Right hindlimb (tissue), 1 donor: ENCODE data around the gene DDX11.
"Not testable (repeated sequence)": the region's sequence is repeated elsewhere in the genome, so short reads cannot be mapped to it uniquely, and the experiment has no call there.

Source experiments
- DNase-seq: peaks from one replicate; pipeline ENCODE4 v3.0.0-alpha.2; 2018

The DDX11 gene

GRCh38 chr12:31073527-31074332 lies at the start of gene DDX11:
Gene DDX11 (plus strand): TSS chr12:31073860. CDS start chr12:31078394, 4,534 bp downstream.
- DNase-seq, result peak; percentile 96

GRCh38 chr12:31026202-31026601 lies 47.5 kb upstream of the DDX11 start:
- no peak for DNase-seq

DNA sequence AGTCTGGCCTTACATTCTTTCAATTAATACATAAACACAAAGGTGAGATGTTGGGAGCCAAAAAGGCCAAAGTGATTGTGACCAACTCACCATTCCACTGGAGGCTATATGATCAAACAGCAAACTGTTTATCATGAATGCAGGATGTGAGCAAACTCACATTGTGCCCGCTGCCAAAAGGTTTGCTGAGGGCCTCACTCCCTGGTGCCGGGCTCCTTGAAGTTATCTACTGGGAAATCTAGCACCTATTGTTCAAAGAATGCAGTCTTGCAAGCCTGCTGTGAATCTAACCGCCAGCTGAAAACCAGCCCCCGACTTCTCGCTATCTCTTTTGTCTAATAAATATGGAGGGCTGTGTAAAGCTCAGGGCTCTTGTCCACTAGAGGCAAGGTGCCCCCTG lies 46.7 kb upstream of the DDX11 start:
- not testable (repeated sequence) for DNase-seq

DNA sequence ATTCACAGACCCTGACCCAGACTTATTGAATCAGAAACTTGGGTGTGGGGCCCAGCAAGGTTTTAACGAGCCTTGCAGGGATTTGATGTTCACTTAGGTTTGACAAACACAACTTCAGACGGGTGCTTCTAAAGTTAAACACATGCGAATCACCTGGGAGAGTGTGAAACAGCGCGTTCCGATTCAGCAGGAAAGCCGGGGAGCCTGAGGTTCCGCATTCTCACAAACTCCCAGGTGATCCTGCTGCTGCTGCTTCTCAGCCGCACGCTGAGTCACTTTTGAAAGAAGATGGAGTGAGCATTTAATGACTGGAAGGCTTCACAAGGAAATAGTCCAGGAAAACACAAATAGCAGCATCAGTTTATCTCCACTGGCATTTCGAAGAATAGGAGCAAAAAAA lies 44.2 kb upstream of the DDX11 start:
- no peak for DNase-seq

DNA sequence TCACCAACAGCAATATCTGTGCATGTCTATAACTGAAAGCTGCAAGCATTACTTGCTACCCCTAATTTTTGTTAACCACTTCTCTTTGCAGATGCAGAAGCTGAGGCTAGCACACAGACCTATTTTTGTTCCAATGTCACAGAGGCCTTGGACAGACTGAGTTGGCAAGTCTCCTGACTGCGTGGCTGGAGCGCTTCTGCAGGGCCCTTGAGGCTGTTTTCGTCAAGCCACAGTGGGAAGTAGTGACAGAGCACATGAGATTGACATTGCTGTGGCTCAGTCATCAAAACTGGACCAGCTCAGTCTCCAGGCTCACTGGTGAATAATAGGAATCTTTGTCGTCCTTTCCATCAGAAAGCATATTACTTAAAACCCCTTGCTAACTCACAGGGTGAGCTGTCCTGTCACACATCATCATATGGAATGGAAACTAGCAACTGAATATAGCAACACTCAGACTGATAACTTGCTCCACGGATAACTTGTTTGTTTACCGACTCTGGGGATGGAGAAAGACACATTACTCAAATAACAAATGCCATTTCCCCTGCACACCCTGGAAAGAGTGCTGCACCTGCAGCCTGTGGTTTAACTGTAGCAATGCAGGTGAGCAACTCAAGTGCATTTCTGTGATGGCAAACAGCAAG lies 43.6 kb upstream of the DDX11 start:
- DNase-seq, result peak; percentile 40

DNA sequence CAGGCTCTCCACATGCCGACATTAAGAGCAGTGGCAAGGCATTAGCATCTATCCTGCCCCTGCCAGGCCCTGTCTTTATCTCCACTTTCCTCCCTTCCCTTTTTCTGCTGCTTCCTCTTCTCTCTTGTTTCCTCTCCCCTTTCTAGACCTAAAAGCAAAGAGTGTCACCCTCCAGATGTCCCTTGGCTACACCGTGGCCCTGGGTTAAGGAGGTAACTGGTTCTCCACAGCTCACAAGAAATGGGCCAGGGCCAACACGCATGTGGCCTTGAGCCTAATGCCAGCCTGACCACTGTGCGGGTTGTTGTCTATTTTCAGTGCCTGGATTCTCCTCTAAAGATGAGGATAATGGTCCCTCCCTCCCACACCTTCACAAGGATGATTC lies 41.7 kb upstream of the DDX11 start:
- DNase-seq, result no peak

DNA sequence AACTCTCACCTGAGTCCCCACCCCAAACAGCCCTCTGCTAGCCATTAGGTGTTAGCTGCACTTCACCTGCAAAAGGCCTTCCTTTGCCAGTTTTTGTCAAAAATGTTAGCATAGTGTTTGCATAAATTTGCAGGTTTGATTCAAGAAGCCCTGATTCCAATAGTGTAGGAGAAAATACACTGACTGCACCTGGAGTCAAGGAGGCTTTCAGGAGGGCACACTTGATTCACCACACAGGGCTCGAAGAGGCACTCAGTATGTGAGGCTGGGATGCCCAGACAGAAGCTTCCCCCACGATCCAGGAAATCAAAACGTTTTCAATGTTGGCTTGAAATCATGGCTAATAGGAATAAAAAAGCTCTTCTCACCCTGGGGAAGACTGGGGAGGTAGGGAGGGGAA lies 40.5 kb upstream of the DDX11 start:
- DNase-seq, result no peak

GRCh38 chr12:31033681-31034080 lies 40.0 kb upstream of the DDX11 start:
- no peak for DNase-seq

DNA sequence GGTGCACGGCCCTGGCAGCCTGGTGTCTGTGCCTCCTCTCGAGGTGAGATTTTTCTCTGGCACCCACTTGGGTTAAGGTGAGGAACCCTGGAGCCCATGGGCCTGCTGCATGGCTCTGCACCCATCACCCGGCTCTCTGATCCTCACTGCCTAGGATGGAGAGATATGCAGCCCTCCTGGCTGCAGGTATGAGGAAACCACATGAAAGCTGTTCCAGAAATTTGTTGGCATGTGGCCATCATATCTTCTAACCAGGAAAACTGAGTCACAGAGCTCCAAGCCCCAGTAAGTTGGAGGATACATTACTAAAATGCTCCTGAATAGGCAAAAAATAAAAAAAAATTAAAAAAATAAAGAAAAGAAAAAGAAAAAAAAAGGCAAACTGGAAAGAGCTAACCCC lies 39.3 kb upstream of the DDX11 start:
- DNase-seq, result no peak

- no peak for DNase-seq
Measured at GRCh38 chr12:31035226-31035625, 38.4 kb upstream of the DDX11 start.

DNA sequence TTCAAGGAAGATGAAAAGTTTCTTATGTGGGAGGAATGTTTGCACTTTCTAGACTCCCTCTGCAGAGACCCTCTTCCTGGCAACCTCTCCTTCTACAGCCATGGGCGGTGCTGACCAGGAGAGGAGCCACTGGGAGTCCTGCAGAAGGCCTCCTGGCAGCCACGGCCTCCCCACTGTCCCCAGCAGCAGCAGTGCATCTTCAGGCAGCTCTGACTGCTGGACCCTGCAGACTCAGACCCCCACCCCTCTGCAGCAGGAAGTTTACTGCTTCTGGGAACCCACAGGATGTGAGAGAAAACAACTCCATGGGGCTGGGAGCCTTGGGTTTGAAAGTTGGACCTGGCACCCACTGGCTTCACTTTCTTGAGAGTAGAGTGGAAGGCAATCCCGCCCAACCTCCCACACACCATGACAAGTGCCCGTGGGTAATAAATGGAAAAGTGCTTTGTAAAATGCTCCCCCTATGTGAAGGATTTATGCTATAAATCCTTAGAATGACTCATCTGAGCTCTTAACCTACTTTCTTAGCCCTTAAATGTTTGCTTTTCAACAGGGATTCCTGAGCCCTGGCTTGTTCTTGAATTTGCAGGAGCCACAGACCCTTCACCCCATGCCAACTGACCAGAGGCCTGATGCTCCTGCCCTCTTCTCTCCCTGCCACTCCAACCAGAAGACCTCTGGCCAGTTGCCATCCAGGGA lies 37.5 kb upstream of the DDX11 start:
- no peak for DNase-seq

DNA sequence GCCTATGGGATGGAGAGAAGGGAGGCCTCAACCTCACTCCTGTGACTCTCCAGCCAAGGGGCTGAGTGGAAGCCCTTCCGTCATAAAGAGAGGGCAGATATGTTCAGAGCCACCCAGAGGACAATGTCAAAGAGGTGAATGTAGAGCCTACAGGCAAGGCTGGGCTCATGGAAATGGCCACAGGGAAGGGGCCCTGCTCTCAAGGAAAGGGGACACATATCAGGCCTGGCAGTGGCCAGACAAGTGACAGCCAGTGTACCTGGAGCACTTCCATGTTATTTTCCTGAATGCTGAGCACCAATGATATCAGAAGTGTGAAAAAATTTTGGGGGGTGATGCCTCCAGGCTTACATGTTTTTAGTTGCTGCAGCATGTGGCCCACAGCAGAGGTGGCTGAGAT lies 36.6 kb upstream of the DDX11 start:
- no peak for DNase-seq

DNA sequence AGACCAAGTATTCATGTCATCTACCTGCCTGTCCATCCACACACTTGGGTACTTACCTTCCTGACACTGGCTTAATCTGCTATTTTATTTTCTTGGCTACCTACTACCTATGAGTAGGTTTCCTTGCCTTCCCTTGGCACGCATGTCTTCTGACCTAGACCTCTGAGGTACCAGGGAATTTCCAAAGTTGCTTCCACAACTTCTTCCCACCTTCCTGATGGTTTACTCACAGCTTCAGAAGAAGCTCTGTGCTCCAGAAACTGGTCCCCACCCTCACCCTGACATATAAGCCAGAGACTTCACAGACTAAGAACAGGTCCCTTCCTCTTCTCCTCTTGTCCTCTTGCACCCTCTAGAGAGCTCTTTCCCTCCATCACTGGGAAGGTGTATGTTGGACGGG lies 35.7 kb upstream of the DDX11 start:
- DNase-seq, result no peak

- DNase-seq, result no peak
Measured at GRCh38 chr12:31041033-31041564, 32.6 kb upstream of the DDX11 start.

GRCh38 chr12:31050143-31050542 lies 23.5 kb upstream of the DDX11 start:
- DNase-seq, result not testable (repeated sequence)

DNA sequence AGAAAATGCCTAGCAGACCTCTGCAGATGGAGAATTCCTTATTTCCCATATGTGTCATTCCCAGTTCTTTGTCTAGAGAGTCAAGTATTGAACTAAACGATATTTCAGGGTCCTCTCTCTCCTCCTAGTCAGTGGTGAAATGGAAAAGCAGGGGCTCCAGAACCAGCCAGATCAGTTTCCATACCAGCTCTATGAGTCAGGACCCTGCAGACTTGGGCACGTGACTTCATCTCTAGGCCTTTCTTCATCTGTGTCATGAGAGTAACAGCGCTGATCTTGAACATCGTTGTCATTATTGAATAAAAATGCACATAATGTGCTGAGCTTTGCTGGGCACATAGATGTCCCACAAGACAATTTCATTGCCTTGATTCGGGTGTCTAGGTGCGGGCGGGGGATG lies 23.1 kb upstream of the DDX11 start:
- not testable (repeated sequence) for DNase-seq

- DNase-seq, result not testable (repeated sequence)
Measured at GRCh38 chr12:31051692-31052091, 22.0 kb upstream of the DDX11 start.

DNA sequence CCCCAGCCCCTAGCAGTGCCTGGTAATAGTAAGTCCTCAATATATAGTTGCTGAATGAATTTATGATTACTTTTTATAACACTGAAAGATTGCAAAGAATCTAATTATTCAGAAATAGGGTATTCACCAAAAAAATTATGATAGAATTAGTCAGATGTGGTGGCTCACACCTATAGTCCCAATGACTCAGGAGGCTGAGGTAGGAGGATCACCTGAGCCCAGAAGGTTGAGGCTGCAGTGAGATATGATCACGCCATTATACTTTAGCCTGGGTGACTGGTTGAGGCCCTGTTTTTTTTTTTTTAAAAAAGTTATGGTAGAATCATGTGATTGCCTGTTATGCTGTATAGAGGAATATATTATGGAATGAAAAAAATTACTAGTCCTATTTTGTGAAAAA lies 21.5 kb upstream of the DDX11 start:
- not testable (repeated sequence) for DNase-seq

- not testable (repeated sequence) for DNase-seq
Measured at GRCh38 chr12:31052666-31053439, 20.8 kb upstream of the DDX11 start.

DNA sequence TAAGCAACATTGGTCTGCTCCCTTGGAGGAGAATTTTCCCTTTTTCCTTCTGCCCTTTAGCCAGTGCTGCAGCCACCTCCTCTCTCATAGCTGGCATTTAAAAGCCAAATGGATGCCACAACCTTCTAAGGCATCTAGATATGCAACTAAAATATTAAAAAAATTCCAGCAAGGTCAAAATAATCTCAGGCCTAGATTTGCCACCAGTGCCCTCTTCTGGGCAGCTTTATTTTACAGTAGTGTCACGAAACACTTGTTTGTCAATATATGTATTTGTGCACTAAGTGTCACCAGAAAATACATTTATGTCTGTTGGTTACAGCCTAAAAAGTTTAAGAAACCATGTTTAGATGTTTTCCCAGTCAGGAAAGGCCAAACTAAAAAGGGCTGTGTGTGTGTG lies 19.7 kb upstream of the DDX11 start:
- not testable (repeated sequence) for DNase-seq

DNA sequence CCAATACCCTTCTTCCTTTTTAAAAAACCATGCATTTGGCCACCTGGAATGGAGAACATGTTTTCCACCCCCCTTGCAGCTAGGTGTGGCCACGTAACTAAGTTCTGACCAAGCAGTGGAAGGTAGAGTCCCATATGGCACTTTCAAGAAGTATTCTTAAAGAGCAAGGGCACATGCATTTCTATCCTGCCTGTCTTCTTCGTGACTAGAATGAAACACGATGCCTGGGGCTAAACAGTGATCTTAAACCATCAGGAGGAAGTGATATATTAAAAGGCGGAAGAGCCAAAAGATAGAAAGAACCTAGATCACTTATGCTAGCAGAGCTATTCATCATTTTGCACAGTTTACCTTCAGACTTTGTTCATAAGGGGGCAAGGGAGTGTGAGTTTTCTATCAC lies 16.0 kb upstream of the DDX11 start:
- no peak for DNase-seq

DNA sequence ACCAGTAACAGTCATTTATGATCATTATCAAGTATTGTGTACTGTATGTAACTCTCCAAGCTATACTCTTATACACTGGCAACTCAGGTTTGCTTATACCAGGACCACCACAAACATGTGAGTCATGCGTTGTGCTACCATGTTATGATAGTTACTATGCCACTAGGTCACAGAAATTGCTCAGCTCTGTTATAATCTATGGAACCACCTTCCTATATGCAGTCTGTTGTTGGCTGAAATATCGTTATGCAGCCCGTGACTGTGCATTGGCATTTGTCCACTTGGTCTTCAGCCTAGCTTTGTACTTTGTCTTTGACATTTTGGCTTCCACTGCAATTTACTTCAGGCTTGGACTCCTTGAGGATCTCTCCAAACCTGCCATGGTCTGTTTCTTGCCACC lies 7.5 kb upstream of the DDX11 start:
- DNase-seq, result not testable (repeated sequence)

DNA sequence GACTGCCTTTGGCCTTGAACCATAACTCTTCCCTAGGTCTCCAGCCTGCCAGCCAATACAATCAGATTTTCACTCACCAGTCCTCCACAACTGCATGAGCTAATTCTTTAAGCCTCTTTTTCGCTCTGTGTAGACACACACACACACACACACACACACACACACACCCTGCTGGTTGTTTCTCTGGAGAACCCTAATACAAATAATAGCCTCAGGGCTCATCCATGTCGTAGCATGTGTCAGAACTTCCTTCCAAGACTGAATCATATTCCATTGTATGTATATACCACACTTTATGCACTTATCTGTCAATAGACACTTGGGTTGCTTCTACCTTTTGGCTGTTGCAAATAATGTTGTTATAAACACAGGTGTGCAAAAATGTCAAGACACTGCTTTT lies 6.0 kb upstream of the DDX11 start:
- DNase-seq, result not testable (repeated sequence)
